ENCODE measurements around the gene CTNNA3. TPM values are rescaled to one million over a fixed set of nuclear protein-coding genes. Genes with fewer than 3 reads are reported as not detected.

CTNNA3 gene
- total and polyA plus RNA-seq, 3 donors from 2014 or later, result 17.8 to 19.4 (median 18.3) TPM

DNA sequence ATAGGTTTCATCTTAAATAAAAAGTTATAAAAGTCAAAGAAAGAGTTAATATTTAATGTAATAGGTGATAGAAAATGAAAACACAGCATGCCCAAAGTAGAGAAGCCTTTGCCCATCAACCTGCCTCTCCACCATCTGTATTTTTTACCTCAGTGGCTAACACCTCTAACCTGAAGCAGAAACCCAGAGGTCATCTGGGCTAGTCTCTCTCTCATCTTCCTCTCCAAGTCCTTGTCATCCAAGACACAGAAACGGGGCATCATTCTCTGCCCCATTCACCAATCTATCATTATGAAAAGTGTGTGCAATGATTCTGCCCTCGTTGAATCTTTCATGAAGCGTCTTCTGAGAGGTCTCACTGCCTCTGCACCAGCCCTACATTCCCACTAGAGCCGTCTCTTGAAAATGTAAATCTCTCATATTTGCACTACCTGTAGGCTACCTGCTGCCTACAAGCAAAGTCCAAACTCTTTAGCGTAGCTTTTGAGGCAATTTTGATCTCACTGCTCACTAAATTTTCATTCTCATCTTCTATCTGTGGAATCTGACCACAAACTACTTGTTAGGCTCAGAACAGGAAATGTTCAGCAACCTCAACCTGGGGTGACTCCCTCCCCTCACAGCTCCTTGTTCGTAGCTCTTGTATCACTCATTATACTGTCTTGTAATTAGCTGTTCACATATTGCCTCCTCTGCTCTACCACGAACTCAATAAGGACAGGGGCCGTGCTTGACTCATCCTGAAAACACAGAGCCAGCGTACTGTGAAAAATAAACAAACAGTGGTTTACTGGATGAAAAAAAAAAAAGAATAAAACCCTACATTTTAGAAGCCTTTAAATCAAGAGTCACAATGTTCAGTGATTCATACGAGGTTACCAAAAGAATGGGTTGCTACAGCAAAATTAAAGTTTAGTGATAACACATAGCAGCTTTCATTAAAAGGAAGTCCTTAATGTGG lies 83.1 kb downstream of the CTNNA3 start:
- H3K27me3 ChIP-seq, result no peaks in the 10 kb centered on the region
- WGBS, 2 donors, result 83 to 85% methylated on average over 10 of the region's 10 CpGs
- TF ChIP-seq, protein P1, sequence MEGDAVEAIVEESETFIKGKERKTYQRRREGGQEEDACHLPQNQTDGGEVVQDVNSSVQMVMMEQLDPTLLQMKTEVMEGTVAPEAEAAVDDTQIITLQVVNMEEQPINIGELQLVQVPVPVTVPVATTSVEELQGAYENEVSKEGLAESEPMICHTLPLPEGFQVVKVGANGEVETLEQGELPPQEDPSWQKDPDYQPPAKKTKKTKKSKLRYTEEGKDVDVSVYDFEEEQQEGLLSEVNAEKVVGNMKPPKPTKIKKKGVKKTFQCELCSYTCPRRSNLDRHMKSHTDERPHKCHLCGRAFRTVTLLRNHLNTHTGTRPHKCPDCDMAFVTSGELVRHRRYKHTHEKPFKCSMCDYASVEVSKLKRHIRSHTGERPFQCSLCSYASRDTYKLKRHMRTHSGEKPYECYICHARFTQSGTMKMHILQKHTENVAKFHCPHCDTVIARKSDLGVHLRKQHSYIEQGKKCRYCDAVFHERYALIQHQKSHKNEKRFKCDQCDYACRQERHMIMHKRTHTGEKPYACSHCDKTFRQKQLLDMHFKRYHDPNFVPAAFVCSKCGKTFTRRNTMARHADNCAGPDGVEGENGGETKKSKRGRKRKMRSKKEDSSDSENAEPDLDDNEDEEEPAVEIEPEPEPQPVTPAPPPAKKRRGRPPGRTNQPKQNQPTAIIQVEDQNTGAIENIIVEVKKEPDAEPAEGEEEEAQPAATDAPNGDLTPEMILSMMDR (IDR thresholded peaks at IDR 0.05), result no peak
- no peak for TF ChIP-seq POLR2A (IDR thresholded peaks at IDR 0.05)
- intact Hi-C loops (cut with DNase I; ENCODE audit: low total_unique reads), result no loop called here
- no peak overlapping the region for H3K27ac ChIP-seq
- H3K9me3 ChIP-seq, result no peaks in the 10 kb centered on the region
- no peak for DNase-seq
- H3K4me1 ChIP-seq, result no peaks in the 10 kb centered on the region
- no peaks in the 10 kb centered on the region for H3K36me3 ChIP-seq (ENCODE audit: low read depth, missing control alignments)
- H3K4me3 ChIP-seq, result no peak overlapping the region

DNA sequence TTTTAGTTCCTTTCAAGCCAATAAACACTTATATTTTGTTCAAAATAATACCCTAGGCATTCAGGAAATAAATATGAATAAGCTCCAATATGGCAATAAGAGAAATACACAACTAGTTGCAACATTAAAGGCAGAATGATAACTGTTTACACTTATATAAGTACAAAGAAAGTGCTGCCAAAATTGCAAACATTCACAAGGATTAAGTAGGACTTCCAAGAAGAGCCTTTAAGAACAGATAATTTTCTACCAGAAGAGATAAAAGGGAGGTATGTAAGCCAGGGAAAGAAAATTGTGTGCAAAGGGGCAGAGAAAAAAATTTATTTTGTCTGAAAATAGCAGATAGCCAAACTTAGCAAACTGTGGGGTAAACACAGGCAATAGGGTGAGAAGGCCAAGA lies 83.8 kb downstream of the CTNNA3 start:
- no peak overlapping the region for H3K4me3 ChIP-seq
- no peak overlapping the region for H3K27ac ChIP-seq
- H3K9me3 ChIP-seq, result no peaks in the 10 kb centered on the region
- no peak for DNase-seq
- intact Hi-C loops (cut with DNase I; ENCODE audit: low total_unique reads), result no loop called here
- H3K36me3 ChIP-seq (ENCODE audit: low read depth, missing control alignments), result no peaks in the 10 kb centered on the region
- no peaks in the 10 kb centered on the region for H3K27me3 ChIP-seq
- no peak for TF ChIP-seq POLR2A (IDR thresholded peaks at IDR 0.05)
- TF ChIP-seq, protein P1 (IDR thresholded peaks at IDR 0.05), result no peak
- no peaks in the 10 kb centered on the region for H3K4me1 ChIP-seq

DNA sequence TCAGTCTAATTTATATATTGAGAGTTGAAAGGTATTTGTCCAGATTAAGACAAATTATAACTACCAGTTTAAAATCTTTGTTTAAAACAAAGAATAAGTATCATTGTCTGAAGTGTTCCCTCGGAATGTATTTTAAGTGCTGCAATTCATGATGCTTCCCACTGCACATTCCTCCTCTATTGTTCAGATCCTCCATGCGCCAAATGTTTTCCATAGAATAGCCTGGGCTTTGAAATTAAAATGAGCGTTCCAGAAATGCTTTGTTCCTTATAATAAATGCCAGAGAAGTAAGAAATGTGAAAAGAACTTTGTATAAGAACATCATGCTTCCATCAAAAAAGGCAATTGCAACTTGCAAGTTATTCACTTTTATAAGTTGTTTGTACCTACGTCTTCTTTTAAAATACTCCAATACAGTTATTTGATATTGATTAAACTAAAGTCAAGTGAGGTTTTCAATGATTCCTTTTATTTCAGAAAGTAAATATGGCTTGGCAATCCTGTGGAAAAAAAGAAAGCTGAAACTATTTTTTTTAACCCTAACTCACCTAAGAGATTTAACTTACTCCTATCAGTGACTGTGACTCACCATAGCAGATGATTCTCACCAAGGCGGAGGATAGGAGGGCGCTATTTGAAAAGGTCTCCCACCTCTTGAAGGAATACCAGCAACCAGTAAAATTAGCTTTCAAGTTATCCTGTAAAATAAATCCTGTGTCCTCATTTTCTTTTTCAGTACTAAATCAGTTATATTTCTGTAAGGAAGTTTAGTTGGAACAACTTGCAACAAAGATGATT lies 85.8 kb downstream of the CTNNA3 start:
- TF ChIP-seq, protein P1 (IDR thresholded peaks at IDR 0.05), result no peak
- TF ChIP-seq POLR2A (IDR thresholded peaks at IDR 0.05), result no peak
- no peak overlapping the region for H3K27ac ChIP-seq
- no peak overlapping the region for H3K4me3 ChIP-seq
- peaks cover 6% of the 10 kb centered on the region for H3K4me1 ChIP-seq
- H3K36me3 ChIP-seq (ENCODE audit: low read depth, missing control alignments), result no peaks in the 10 kb centered on the region
- DNase-seq, result no peak
- intact Hi-C loops (cut with DNase I; ENCODE audit: low total_unique reads), result no loop called here
- 85 to 89% methylated on average over 6 of the region's 6 CpGs for WGBS, 2 donors
- no peaks in the 10 kb centered on the region for H3K9me3 ChIP-seq
- no peaks in the 10 kb centered on the region for H3K27me3 ChIP-seq

DNA sequence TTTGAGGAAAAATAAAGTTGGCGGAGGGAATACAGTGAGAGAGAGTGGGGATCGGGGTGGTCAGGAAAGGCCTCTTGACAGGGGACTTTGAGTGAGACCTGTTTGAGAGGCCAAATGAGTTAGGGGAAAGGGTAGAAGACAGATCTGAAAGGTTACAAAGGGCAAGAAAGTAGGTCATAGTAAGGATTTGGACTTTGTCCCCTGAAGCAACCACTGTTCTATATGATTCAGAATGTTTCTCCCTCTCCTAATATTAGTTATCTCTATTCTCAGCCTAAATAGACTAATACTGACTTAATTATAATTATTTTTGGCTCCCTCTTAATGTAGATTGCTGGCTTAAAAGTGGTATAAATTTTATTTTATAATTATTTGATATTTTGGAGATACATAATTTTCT lies 88.0 kb downstream of the CTNNA3 start:
- no peak overlapping the region for H3K27ac ChIP-seq
- H3K4me1 ChIP-seq, result peaks cover 6% of the 10 kb centered on the region
- H3K9me3 ChIP-seq, result no peaks in the 10 kb centered on the region
- whole genome bisulfite sequencing, 2 donors, result 96 to 98% methylated on average over 2 of the region's 2 CpGs
- no peaks in the 10 kb centered on the region for H3K27me3 ChIP-seq
- DNase-seq, result no peak
- intact Hi-C loops (cut with DNase I; ENCODE audit: low total_unique reads), result no loop called here
- no peak for TF ChIP-seq POLR2A (IDR thresholded peaks at IDR 0.05)
- TF ChIP-seq, protein P1 (IDR thresholded peaks at IDR 0.05), result no peak
- H3K4me3 ChIP-seq, result no peak overlapping the region
- no peaks in the 10 kb centered on the region for H3K36me3 ChIP-seq (ENCODE audit: low read depth, missing control alignments)

Measured in testis (tissue), 3 donors.